Activated effector memory CD4-positive, alpha-beta T cell treated with anti-CD3 and anti-CD28 coated beads, Interleukin-2, amount 50 U/mL, for 16 hours (primary cell): ENCODE measurements around the gene JUND.
A peak's percentile ranks its signal among the peaks of the same experiment; 100 is the strongest.

Experiments used
- DNase-seq: peaks from one replicate; pipeline ENCODE4 v3.0.0-alpha.2; 2020

The JUND gene

DNA sequence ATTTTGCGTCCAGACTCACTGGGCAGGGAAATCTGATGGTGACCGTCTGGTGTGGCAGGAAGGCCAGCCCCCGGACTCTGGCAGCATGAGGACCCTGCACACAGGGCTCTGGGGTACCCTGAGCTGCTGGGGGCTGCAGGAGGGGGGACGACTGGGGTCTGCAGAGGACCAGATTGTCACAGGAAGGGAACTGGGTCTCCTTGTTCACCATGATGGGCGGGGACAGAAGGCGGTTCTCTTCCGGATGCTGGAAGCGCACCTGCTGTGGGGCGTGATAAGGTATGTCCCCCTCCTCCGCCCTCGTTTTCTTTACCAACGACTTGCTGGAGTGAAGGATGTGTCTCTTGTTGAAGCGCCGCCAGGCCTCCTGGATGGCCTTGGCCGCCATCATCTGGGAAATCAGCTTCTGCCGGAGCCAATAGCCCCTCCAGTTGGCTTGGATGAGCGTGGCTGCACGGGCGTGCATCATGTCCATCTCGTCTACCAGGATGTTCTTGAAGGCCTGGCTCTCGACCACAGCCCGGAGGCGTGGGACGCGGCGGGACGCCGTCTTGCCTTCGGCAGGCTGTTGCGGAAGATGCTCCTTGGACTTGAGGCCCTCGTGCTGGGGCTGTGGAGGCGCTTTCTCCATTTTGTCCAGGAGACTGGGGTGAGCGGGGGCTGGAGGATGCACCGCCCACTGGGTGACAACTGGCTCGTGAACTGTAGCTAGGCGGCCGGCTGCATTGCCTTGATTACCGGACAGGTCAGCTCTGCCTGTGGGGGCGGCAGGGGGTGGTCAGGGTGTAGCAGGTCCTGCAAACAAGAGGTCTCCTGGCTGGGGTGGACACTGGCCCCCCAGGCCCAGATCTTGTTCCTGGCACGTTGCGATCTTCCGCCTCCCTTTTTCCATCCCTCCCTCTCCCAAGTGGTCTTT lies 14.4 kb downstream of the JUND start:
- DNase-seq = no peak

DNA sequence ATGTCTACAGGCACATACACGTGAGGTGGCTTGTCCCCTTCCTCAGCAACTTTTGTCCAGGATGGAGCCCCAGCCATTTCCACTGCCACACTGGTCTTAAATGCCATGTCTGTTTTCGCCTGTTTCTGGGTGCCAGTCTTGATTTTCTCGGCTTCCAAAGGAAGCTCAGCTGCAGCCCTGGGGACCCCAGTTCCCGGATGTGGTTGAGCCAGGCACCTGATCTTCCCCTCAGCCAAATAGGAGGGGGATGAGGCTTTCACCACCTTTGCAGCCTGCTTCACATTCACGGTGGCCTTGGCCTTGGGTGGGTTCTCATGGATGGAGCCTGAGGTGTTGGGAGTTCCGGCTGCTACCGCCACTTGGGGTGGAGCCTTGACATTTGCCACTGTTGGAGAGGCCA lies 15.8 kb downstream of the JUND start:
- no peak for DNase-seq

DNA sequence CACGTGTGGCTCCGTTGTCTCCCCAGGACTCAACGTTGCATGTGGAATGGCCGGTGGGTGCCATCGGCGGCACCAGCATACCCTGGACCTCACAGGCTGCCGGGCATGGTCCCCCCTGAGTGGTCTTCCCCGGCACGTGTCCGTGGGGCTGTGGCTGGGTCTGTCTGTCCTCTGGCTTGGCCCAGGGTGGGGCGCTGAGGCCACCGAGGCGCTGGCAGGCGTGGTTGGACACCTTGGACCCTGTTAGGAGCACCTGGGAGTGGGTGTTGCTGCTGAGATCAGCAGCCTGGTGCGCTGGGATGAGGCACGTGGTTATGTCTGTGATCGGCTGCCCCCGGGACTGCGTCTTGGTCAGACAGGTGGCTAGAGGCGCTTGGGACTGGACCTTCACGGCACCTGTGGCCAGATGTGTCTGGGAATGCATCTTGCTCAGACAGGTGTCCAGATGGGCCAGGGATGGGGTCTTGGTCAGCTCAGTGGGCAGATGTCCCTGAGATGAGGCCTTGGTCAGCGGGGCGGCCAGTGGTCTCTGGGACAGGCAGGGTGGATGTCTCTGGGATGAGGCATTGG lies 16.4 kb downstream of the JUND start:
- no peak for DNase-seq

DNA sequence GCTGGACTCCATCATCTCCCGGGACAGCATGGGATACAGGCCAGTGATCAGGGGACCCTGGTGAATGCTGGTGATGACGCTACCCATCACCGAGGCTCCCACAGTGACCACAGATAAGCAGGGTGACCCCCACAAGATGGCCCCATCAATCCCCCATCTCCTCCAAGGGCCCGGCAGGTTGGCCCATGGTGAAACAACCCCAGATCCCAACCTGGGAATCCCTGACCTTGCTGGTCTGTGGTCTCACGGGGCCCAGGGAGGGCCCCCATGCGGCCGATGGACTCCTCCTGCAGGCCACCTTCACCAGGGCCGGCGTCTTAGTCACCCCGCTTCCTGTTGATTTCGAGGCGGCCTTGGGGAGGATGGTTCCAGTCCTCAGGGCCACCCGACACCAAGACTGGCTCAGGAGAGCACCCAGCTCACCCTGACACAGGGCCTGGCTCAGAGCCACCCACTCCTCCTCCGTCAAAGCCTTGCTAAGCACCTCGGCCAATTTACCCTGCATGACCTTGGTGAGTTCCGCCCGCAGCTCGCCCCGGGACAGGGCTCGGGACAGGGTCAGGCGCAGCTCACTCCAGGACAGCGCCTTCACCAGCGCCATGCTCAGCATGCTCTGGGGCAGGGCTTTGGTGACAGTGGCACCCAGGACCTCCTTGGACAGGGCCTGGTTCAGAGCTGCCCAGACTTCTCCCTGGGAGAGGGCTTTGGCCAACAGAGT lies 17.1 kb downstream of the JUND start:
- DNase-seq = no peak

DNA sequence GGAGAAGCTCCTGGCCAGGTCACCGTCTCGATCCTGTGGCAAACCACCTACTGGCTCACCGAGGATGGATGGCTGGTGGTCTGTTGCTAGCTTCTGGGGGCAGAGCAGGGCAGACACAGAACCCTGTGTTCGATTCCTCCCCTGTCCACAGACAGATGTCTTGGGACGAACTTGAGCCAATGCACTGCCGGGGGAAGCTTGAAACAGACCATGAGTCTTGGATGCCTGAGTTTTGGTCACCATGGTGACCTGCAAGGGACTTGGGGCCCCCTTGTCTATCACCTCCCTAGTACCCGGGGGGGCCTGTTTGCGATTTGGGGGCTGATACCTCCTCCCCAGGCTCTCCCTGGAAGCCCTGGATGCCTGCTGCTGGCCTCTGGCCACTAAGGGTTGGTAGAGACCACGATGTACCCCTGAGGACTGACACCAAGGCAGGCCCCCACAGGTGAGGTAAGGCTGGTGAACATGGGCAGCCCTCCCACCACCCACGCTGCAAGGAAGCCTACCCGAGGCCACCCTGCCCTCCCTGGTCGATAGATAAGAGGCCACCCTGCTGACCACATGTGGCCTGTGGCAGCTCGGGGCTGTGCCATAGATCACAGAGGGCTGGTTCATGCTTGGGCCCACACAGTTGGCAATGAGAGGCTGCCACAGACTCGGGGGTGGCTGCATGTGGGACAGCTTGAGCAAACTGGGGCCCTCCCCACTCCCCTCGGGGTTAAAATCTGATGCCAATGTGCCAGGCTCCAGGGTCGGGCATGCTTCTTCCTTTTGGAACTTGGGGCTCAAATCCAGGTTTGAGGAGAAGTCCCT lies 17.9 kb downstream of the JUND start:
- no peak for DNase-seq

DNA sequence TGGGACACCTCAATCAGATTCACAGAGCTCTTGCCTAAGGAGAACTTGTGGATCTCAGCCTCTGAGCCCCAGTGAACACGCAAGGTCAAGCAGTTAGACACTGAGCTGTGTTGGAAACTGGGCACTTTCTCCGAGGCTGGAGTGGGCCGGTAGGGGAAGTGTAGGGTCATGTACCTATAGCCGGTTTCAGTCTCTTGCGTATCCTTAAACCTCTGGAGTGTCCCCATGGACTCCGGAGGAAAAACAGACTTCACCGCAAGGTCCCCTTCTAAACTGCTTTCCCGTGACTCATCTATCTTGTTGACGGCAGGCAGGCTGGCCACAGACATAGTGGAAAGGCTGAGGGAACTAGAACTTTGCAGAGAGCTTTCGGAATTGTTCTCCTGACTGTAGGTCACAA lies 18.5 kb downstream of the JUND start:
- DNase-seq = no peak

DNA sequence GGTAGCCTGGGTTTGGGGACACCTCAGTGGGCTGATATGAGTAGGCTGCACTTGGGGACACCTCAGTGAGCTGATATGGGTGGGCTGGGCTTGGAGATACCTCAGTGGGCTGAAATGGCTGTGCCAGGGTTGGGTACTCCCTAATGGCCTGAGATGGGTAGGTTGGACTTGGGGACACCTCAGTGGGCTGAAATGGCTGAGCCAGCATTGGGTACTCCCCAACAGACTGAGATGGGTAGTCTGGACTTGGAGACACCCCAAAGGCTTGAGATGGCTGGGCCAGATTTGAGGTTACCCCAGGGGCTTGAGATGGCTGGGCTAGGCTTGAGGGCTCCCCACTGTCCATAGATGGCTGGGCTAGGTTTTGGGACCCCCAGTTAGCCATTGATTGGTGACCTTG lies 19.3 kb downstream of the JUND start:
- no peak for DNase-seq

DNA sequence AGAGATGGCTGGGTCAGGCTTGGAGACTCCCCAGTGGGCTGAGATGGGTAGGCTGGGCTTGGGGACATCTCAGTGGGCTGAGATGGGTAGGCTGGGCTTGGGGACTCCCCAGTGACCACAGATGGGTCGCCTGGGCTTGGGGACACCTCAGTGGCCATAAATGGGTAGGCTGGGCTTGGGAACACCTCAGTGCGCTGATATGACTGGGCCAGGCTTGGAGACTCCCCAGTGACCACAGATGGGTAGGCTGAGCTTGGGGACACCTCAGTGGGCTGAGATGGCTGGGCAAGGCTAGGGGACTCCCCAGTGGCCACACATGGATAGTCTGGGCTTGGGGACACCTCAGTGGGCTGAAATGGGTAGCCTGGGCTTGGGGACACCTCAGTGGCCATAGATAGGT lies 19.9 kb downstream of the JUND start:
- DNase-seq = no peak

DNA sequence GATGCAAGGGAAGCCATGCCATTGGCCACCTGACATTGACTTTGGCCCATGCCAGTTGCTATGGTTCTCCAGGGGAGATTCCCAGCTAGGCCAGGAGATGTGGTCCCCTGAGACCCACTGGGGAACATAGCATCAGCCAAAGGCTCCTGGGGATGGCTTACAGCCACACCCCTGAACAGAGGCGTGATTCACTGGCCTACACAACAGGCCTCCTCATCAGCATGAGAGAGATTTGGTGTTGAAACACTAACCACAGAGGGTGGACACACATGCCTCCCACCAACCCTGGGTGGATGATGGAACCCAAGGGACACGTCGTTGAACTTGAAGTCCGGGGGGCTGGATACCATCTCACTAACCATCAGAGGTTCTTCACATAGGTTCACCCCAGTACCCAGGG lies 21.5 kb downstream of the JUND start:
- DNase-seq = no peak

DNA sequence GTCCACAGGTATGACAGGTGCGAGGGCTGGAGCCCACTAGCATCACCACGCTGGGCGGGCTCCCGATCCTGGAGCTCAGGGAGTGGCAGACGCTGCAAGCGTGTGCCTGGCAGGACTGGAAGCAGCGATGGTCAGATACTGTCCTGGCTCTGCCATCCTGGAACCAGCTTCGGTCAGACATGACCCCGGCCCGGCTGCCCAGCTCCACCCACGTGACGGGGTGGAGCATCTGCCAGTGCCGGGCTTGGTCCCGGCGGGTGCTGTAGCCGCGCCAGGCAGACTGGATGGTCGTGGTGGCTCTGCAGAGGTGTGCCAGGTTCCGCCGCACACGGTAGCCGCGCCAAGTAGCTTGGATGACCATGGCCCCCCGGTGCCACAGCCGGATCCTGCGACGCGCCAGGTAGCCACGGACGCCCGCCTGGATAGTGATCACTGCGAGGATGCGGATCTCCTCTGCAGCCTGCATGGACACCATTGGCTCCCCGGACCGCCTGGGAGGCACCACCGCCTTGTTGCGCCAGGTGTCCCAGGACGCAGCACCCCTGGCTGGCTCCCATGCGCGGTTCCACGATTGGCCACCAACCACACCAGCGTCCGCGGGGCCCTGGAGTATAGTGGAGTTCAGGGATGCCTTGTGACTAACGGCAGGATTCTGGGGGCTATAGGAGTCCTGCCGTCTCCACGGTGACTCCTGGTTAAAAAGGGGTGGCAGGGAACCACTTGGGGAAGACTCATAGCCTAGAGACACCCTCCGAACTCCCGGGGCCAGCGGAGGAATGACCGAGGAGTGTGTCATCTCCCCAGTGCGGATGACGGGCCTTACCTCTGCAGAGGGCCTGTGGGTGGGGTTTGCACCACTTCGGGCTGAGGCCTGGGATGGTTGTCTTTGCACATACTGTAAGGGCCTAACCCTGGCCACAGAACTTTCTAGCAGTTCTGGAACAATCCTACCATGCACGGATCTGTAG lies 23.6 kb downstream of the JUND start:
- no peak for DNase-seq

DNA sequence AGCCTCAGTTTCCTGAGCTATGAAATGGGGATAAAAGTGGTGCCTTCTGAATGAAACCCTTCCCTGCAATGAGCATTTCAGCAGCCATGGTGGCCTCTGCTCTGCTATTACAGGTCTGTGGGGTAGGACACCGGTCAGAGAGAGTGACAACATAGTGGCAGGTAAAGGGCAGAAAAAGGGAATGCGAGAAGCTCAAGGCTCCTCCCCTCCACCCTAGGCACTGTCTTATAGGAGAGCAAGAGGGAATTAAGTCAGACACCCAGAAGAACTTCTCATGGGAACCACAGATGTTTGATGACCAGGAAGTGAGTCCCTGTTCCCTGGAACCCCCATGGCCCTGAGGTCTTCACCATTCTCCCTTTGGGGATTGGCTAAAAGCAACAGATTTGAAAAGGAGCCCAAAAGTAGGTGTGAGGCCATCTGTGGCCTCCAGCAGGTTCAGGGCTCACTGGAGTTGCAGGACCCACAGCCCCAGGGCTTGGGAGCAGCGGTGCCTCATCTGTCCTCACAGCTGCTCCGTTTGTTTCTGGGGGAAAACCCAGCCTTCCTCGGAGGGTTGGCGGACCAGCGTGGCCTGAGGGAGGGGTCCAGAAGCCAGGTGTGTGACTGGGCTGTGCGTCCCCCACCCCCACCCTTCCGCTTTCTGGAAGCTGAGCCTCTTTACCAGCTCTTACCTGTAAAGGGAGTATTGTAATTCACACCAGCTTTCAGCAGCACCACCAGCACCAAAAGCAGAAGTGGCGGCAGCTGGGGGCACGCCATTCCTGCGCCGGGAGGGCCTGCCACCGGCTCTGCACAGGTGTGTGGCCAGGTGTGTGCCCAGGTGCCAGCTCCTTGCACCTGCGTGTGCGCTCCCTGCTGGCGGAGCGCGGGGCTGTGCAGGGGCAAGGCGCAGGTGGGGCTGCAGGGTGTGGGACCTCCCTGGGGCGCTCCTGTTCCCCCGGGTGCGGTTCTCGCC lies 26.6 kb downstream of the JUND start:
- DNase-seq = no peak

DNA sequence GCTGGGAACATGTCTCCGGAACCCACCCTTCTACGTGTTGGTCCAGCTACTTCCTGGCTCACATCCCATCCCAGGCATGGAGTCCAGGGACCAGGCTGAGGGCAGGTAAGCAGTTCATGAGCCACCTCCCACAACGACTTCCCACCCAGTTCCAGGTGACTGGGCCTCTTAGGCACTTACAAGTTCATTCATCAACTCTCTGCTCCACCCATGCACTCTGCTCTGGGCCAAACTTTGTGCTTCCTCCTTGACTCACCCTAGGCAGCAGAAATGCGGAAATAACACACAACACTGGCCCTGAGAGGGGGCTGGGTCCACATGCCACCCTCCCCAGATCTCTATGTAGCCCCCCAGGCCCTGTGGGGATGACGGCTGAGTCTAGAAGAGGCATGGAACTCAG lies 27.7 kb downstream of the JUND start:
- no peak for DNase-seq

DNA sequence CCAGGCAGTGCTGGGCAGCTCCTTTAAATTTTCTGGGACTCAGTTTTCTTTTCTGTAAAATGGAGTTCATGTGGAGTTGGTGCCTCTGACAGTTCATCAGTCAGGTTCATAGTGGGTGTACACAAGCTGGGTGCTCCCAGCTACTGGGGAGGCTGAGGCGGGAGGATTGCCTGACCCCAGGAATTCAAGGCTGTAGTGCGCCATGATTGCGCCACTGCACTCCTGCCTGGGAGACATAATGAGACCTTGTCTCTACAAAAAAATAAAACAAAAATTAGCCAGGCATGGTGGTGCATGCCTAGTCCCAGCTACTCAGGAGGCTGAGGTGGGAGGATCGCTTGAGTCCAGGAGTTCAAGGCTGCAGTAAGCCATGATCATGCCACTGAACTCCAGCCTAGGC lies 28.3 kb downstream of the JUND start:
- DNase-seq = no peak

DNA sequence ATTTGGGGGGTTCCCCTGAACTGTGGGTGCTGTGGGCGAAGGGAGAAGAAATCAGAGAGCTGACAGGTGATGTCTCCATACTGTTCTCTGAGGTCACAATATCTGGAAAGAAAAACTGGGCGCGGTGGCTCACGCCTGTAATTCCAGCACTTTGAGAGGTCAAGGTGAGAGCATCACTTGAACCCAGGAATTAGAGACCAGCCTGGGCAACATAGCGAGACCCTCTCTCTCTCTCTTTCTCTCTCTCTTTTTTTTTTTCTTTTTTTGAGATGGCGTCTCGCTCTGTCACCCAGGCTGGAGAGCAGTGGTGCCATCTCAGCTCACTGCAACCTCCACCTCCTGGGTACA lies 29.1 kb downstream of the JUND start:
- no peak for DNase-seq

DNA sequence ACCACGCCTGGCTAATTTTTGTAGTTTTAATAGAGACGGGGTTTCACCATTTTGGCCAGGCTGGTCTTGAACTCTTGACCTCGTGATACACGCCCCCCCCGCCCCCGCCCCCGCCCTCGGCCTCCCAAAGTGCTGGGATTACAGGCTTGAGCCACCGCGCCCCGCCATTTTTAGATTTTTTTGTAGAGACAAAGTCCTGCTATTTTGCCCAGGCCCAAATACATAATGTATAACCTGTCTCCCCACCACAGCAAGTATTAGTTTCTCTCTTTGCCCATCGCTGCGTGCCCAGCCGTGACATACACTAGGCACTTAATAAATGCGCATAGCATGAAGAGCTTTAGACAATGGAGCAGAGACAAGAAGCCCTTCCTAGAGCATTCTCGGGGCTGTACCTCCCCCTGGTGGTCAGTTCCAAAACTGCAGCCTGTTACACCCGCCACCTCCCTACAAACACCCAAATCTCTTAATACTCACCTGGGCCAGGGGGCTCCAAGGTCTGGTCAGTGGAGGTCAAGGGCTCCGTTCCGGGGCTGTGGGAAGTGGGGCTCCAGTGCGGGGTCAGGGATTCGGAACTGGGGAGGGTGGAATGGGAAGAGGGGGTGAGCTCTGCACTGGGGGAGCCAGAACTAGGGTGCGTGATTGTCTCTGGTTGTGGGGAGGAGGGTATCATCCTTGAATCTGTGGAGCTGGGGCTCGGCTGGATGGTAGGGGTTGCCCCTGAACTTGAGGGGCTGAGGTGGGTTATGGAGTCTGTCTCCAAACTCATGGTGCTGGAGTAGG lies 29.6 kb downstream of the JUND start:
- DNase-seq = peak; percentile 93

DNA sequence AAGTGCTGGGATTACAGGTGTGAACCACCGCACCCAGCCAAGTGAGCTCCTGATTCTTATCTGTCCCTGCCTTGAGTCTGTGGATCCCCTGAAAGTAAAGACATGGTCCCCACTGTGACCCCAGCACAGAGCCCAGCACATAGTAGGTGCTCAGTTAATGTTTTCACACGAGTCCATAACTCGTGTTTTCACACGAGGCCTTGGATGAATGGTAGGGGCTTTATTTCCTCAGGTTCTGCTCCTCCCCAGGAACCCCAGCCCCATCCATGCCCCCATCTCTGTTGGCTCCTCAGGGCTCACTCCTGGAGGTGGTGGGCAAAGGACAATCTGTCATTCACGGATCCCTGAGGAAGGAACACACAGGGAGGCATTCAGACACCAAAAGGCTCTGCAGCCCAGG lies 31.6 kb downstream of the JUND start:
- no peak for DNase-seq

DNA sequence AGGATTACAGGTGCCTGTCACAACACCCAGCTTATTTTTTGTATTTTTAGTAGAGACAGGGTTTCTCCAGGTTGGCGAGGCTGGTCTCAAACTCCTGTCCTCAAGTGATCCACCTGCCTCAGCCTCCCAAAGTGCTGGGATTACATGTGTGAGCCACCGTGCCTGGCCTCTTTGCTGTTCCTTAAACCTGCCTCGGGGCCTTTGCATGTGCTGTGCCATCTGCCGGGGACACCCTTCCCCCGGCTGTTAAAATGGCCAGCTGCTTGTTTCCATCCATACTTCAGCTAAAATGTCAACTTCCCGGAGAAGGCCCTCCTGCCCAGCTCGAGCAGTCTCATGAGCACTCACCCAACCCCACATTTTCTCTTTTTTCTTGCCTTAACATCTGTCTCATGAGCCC lies 36.1 kb downstream of the JUND start:
- DNase-seq = no peak

DNA sequence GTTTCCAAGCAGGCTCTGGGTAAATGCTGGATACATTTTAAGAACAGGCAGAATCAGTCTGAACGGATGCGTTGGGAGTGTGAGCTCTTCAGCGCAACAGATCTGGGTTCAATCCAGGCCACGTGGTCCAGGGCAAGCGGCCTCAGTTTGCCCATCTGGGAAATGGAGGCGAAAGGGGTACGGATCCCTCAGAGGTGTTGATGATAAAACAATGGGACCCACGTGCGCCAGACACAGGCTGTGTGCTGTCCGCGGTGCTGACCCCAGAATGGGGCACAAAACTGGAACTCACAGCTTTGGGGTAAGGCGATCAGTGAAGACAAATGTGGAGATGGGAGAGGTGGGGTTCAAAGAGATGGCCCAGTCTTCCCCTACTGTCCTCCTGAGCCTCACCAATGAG lies 42.1 kb downstream of the JUND start:
- no peak for DNase-seq

DNA sequence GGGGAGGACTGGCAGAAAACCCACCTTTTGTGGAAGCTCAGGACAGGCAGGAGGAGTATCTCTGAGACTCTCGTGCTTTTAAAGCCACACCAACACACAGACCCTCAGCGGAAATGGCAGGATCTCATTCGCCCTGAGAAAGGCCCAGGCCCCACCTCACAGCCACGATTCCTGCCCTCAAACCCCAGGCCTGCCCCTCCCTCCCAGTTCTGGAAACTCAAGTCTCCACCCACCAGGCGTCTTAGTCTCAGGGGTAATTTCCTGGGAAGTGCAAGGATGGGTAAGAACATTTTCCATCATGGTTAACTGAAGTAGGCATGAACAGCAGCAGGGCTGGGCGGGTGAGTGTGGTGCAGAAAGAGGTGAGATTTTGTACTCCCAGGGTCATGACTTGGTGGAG lies 47.2 kb downstream of the JUND start:
- no peak for DNase-seq

DNA sequence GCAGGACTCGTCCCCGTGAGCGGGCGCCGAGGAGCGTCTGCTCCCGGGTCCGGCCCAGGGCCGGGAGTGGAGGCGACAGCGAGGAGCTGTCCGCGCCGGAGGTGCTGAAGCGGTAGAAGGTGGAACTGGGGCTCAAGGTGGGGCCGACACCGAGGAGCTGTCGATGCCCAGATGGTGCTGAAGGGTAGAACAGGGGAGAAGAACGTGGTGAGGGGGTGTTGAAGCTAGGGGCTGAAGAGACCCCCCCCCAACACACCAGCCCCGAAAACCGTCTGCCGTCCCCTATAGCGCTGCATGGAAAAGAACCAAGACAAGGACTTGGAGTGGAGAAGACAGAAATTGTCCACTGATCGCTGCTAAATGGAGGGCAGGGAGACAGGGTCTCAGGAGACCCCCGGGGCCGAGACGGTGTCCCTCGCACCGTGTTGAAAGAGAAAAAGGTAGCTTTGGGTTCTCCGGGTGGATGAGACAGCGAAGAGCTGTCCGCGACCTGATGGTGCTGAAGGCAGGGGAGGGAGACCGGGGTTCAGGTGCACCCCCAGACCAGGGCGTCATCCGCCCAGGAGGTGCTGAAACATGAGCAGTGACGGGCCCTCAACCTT lies 48.1 kb downstream of the JUND start:
- peak; percentile 79 for DNase-seq
